Measurements from ENCODE around the gene FANCL. TPM values are rescaled to one million over a fixed set of nuclear protein-coding genes. Genes with fewer than 3 reads are reported as not detected.
"Not testable (repeated sequence)": the region's sequence is repeated elsewhere in the genome, so short reads cannot be mapped to it uniquely, and the experiment has no call there.

Gene FANCL
- total RNA-seq, 2 experiments from 2014 or later = 19.1 to 20.6 TPM

- H3K4me1 Mint-ChIP-seq = no peaks in the 10 kb centered on the region
- no peak for DNase-seq
- H3K9me3 Mint-ChIP-seq = no peaks in the 10 kb centered on the region
- no peak overlapping the region for H3K27ac Mint-ChIP-seq
- no peak overlapping the region for H3K4me3 Mint-ChIP-seq
- peaks cover 10% of the 10 kb centered on the region for H3K36me3 Mint-ChIP-seq
- no peaks in the 10 kb centered on the region for H3K27me3 Mint-ChIP-seq
These were observed 102.6 kb downstream of the FANCL start for GRCh38 chr2:58138396-58139030.

- no peaks in the 10 kb centered on the region for H3K4me1 Mint-ChIP-seq
These were observed 103.3 kb downstream of the FANCL start for GRCh38 chr2:58137856-58138255.

GRCh38 chr2:58137221-58137620 lies 103.9 kb downstream of the FANCL start:
- Mint-ChIP-seq H3K4me1 (no peaks in the 10 kb centered on the region), H3K36me3 (peaks cover 9% of the 10 kb centered on the region), H3K27me3 (no peaks in the 10 kb centered on the region), H3K27ac (no peak overlapping the region), H3K9me3 (no peaks in the 10 kb centered on the region), H3K4me3 (no peak overlapping the region)
- no peak for DNase-seq

More at GRCh38 chr2:58137856-58138255, 103.3 kb downstream of the FANCL start:
- DNase-seq = no peak
- Mint-ChIP-seq H3K4me3 (no peak overlapping the region), H3K36me3 (peaks cover 9% of the 10 kb centered on the region), H3K9me3 (no peaks in the 10 kb centered on the region), H3K27ac (no peak overlapping the region), H3K27me3 (no peaks in the 10 kb centered on the region)

GRCh38 chr2:58135861-58136260 lies 105.3 kb downstream of the FANCL start:
- no peak overlapping the region for H3K27ac Mint-ChIP-seq

GRCh38 chr2:58133395-58133794 lies 107.7 kb downstream of the FANCL start:
- Mint-ChIP-seq H3K4me3 (no peak overlapping the region), H3K4me1 (no peaks in the 10 kb centered on the region), H3K27me3 (no peaks in the 10 kb centered on the region), H3K36me3 (peaks cover 1% of the 10 kb centered on the region), H3K9me3 (no peaks in the 10 kb centered on the region), H3K27ac (no peak overlapping the region)
- no peak for DNase-seq

More at GRCh38 chr2:58135861-58136260, 105.3 kb downstream of the FANCL start:
- H3K27me3 Mint-ChIP-seq = no peaks in the 10 kb centered on the region
- H3K36me3 Mint-ChIP-seq = peaks cover 9% of the 10 kb centered on the region
- no peaks in the 10 kb centered on the region for H3K4me1 Mint-ChIP-seq
- DNase-seq = no peak
- H3K4me3 Mint-ChIP-seq = no peak overlapping the region
- no peaks in the 10 kb centered on the region for H3K9me3 Mint-ChIP-seq

- no peaks in the 10 kb centered on the region for H3K36me3 Mint-ChIP-seq
- no peaks in the 10 kb centered on the region for H3K27me3 Mint-ChIP-seq
- no peak overlapping the region for H3K27ac Mint-ChIP-seq
- H3K9me3 Mint-ChIP-seq = no peaks in the 10 kb centered on the region
- no peak for DNase-seq
- H3K4me1 Mint-ChIP-seq = no peaks in the 10 kb centered on the region
- H3K4me3 Mint-ChIP-seq = no peak overlapping the region
These were observed 109.7 kb downstream of the FANCL start for GRCh38 chr2:58131191-58132011.

GRCh38 chr2:58130238-58130637 lies 110.9 kb downstream of the FANCL start:
- no peaks in the 10 kb centered on the region for H3K4me1 Mint-ChIP-seq
- no peak overlapping the region for H3K4me3 Mint-ChIP-seq
- no peaks in the 10 kb centered on the region for H3K36me3 Mint-ChIP-seq
- no peak overlapping the region for H3K27ac Mint-ChIP-seq
- no peaks in the 10 kb centered on the region for H3K9me3 Mint-ChIP-seq
- DNase-seq = no peak
- no peaks in the 10 kb centered on the region for H3K27me3 Mint-ChIP-seq

- DNase-seq = no peak
- H3K36me3 Mint-ChIP-seq = peaks cover 12% of the 10 kb centered on the region
These were observed 114.0 kb downstream of the FANCL start for GRCh38 chr2:58127111-58127510.

GRCh38 chr2:58122540-58122939 lies 118.6 kb downstream of the FANCL start:
- H3K4me1 Mint-ChIP-seq = no peaks in the 10 kb centered on the region
- peaks cover 28% of the 10 kb centered on the region for H3K36me3 Mint-ChIP-seq
- no peak overlapping the region for H3K27ac Mint-ChIP-seq
- DNase-seq = no peak
- no peaks in the 10 kb centered on the region for H3K9me3 Mint-ChIP-seq
- H3K4me3 Mint-ChIP-seq = no peak overlapping the region
- H3K27me3 Mint-ChIP-seq = no peaks in the 10 kb centered on the region

More at GRCh38 chr2:58127111-58127510, 114.0 kb downstream of the FANCL start:
- Mint-ChIP-seq H3K9me3 (no peaks in the 10 kb centered on the region), H3K4me1 (no peaks in the 10 kb centered on the region), H3K27me3 (no peaks in the 10 kb centered on the region), H3K27ac (no peak overlapping the region), H3K4me3 (no peak overlapping the region)

- H3K36me3 Mint-ChIP-seq = peaks cover 30% of the 10 kb centered on the region
- DNase-seq = no peak
- no peaks in the 10 kb centered on the region for H3K27me3 Mint-ChIP-seq
- H3K9me3 Mint-ChIP-seq = no peaks in the 10 kb centered on the region
- H3K27ac Mint-ChIP-seq = no peak overlapping the region
- H3K4me1 Mint-ChIP-seq = no peaks in the 10 kb centered on the region
- H3K4me3 Mint-ChIP-seq = no peak overlapping the region
These were observed 119.1 kb downstream of the FANCL start for GRCh38 chr2:58122040-58122439.

- peaks cover 32% of the 10 kb centered on the region for H3K36me3 Mint-ChIP-seq
- no peaks in the 10 kb centered on the region for H3K9me3 Mint-ChIP-seq
- no peak overlapping the region for H3K4me3 Mint-ChIP-seq
- H3K27me3 Mint-ChIP-seq = no peaks in the 10 kb centered on the region
- DNase-seq = no peak
- H3K4me1 Mint-ChIP-seq = no peaks in the 10 kb centered on the region
- no peak overlapping the region for H3K27ac Mint-ChIP-seq
These were observed 120.4 kb downstream of the FANCL start for GRCh38 chr2:58120626-58121229.

- DNase-seq, H3K4me3 Mint-ChIP-seq, H3K27ac Mint-ChIP-seq, H3K9me3 Mint-ChIP-seq, H3K27me3 Mint-ChIP-seq, H3K4me1 Mint-ChIP-seq: not testable (repeated sequence)
- peaks cover 22% of the 10 kb centered on the region for H3K36me3 Mint-ChIP-seq
These were observed 127.6 kb downstream of the FANCL start for GRCh38 chr2:58113563-58113962.

GRCh38 chr2:58110765-58111164 lies 130.4 kb downstream of the FANCL start:
- Mint-ChIP-seq H3K27me3 (no peaks in the 10 kb centered on the region), H3K27ac (no peak overlapping the region), H3K4me1 (peaks cover 6% of the 10 kb centered on the region), H3K9me3 (no peaks in the 10 kb centered on the region), H3K4me3 (no peak overlapping the region), H3K36me3 (peaks cover 14% of the 10 kb centered on the region)
- DNase-seq = no peak

GRCh38 chr2:58109481-58109880 lies 131.6 kb downstream of the FANCL start:
- H3K27me3 Mint-ChIP-seq = no peaks in the 10 kb centered on the region
- DNase-seq = no peak
- peaks cover 13% of the 10 kb centered on the region for H3K36me3 Mint-ChIP-seq
- no peak overlapping the region for H3K4me3 Mint-ChIP-seq
- H3K4me1 Mint-ChIP-seq = peaks cover 6% of the 10 kb centered on the region
- no peak overlapping the region for H3K27ac Mint-ChIP-seq
- no peaks in the 10 kb centered on the region for H3K9me3 Mint-ChIP-seq

All from activated naive CD8-positive, alpha-beta T cell treated with anti-CD3 and anti-CD28 coated beads for 36 hours (primary cell).